Cortex of kidney (tissue), 1 donor: ENCODE data around the gene HOXC13.

Experiments
- DNase-seq: peaks from one replicate; lab custom pipeline; 2025; lab: John Stamatoyannopoulos, UW

Gene HOXC13

GRCh38 chr12:53938326-53939140 is at the start of gene HOXC13:
TSS of gene HOXC13 (plus strand) at chr12:53938831. CDS start at chr12:53938907, 76 bp downstream.
- DNase-seq: no peak

- no peak for DNase-seq
These were observed 48.5 kb upstream of the HOXC13 start for GRCh38 chr12:53890081-53890480.

- DNase-seq: no peak
These were observed 45.8 kb upstream of the HOXC13 start for GRCh38 chr12:53892762-53893395.

- no peak for DNase-seq
These were observed 39.4 kb upstream of the HOXC13 start for GRCh38 chr12:53899230-53899629.

- DNase-seq: no peak
These were observed 31.5 kb upstream of the HOXC13 start for GRCh38 chr12:53907103-53907502.

- DNase-seq: no peak
These were observed 21.6 kb upstream of the HOXC13 start for GRCh38 chr12:53916788-53917655.

- no peak for DNase-seq
These were observed 13.9 kb upstream of the HOXC13 start for GRCh38 chr12:53924521-53925405.

GRCh38 chr12:53927220-53928029 is 11.2 kb upstream of the HOXC13 start:
- no peak for DNase-seq

GRCh38 chr12:53928054-53928835 is 10.4 kb upstream of the HOXC13 start:
- DNase-seq: no peak

GRCh38 chr12:53929527-53929926 is 9.1 kb upstream of the HOXC13 start:
- no peak for DNase-seq

- no peak for DNase-seq
These were observed 7.9 kb upstream of the HOXC13 start for GRCh38 chr12:53930591-53931255.

GRCh38 chr12:53931844-53932581 is 6.6 kb upstream of the HOXC13 start:
- DNase-seq: no peak

- DNase-seq: no peak
These were observed 5.7 kb upstream of the HOXC13 start for GRCh38 chr12:53932915-53933314.

GRCh38 chr12:53935383-53936341 is 3.0 kb upstream of the HOXC13 start:
- no peak for DNase-seq

- DNase-seq: no peak
These were observed 1.5 kb upstream of the HOXC13 start for GRCh38 chr12:53937099-53937498.

- DNase-seq: no peak
These were observed 870 bp upstream of the HOXC13 start for GRCh38 chr12:53937596-53938325.
